Natural killer cell (primary cell): Measurements from ENCODE around the gene MMP3. TPM values are rescaled to one million over a fixed set of nuclear protein-coding genes. Genes with fewer than 3 reads are reported as not detected.

Experiments
- ATAC-seq, 3 donors: fragments of 150-1000 bp in 2 of 3; fragments of 200-7000 bp in 1 of 3; cut with Tn5 transposase; 1 replicate in 1 of 3; 2 replicates in 2 of 3; pipeline ENCODE4 v1.10.0; 2021; ENCODE audit warnings: mild to moderate bottlenecking in 2 of 3, moderate library complexity in 2 of 3
- DNase-seq, 2 donors: peaks; one replicate each; pipeline versions ENCODE4 v3.0.0 to v3.0.0-alpha.2; 2013 to 2021; ENCODE audit warnings: mixed read lengths in 1 of 2
- H3K27ac ChIP-seq: one replicate; pipeline ENCODE4 v1.5.1; 2013; ENCODE audit warnings: mild to moderate bottlenecking, low read length
- H3K27me3 ChIP-seq: one replicate; pipeline ENCODE4 v1.6.1; 2013; ENCODE audit warnings: low read length; ENCODE audit not compliant: control insufficient read depth, insufficient read depth
- H3K36me3 ChIP-seq: one replicate; pipeline ENCODE4 v1.6.1; 2013; ENCODE audit warnings: low read length; ENCODE audit not compliant: control insufficient read depth, insufficient read depth
- H3K4me1 ChIP-seq: one replicate; pipeline ENCODE4 v1.6.1; 2013; ENCODE audit warnings: low read length; ENCODE audit not compliant: control insufficient read depth, insufficient read depth
- H3K4me3 ChIP-seq: one replicate; pipeline ENCODE4 v1.5.1; 2013; ENCODE audit warnings: low read length
- H3K9me3 ChIP-seq: one replicate; pipeline ENCODE4 v1.6.1; 2013; ENCODE audit warnings: low read length; ENCODE audit not compliant: control insufficient read depth, insufficient read depth
- H3K27ac Mint-ChIP-seq, 2 donors: one replicate each; pipeline ENCODE4 v1.8.0; 2022; ENCODE audit warnings: mild to moderate bottlenecking in 2 of 2, mixed read lengths in 2 of 2, moderate library complexity in 1 of 2
- H3K27me3 Mint-ChIP-seq, 2 donors: one replicate each; pipeline ENCODE4 v1.8.0; 2022; ENCODE audit warnings: low read depth in 2 of 2, mixed read lengths in 2 of 2
- H3K36me3 Mint-ChIP-seq: one replicate; pipeline ENCODE4 v1.8.0; 2022; ENCODE audit warnings: mixed read lengths
- H3K4me1 Mint-ChIP-seq, 2 donors: one replicate each; pipeline ENCODE4 v1.8.0; 2022; ENCODE audit warnings: mixed read lengths in 2 of 2
- H3K4me3 Mint-ChIP-seq: one replicate; pipeline ENCODE4 v1.8.0; 2022; ENCODE audit warnings: mild to moderate bottlenecking, moderate library complexity, mixed read lengths
- H3K9me3 Mint-ChIP-seq, 2 donors: one replicate each; pipeline ENCODE4 v1.8.0; 2022; ENCODE audit warnings: mixed read lengths in 2 of 2
- CTCF ChIP-seq: fragments of 200-600 bp; IDR thresholded peaks from one replicate; pipeline ENCODE4 v1.8.0; 2022; ENCODE audit warnings: antibody characterized with exemption
- WGBS: methylation state at CpG from one replicate; pipeline ENCODE4 v1.1.7; 2013; ENCODE audit warnings: missing lambda C conversion rate; ENCODE audit not compliant: insufficient coverage; 5-methylcytosine and 5-hydroxymethylcytosine counted together
- intact Hi-C: fragments of 100-400 bp; cut with micrococcal nuclease; formaldehyde crosslinking; loops from one replicate; pipeline ENCODE4 v1.14.2; 2022
- total RNA-seq, 4 donors: library from RNA; stranded (reverse); fragments of 120-200 nt in 1 of 4; gene quantifications; one replicate each; pipeline versions ENCODE4 v1.2.3 to v1.2.4, GENCODE V29; 2013 to 2022

MMP3 gene
- total RNA-seq, 3 donors from 2014 or later (not counting 1 experiment from before 2014, with no cell fraction given) = not detected

- Mint-ChIP-seq H3K4me1 (no peaks in the 10 kb centered on the region), H3K27ac (no peak overlapping the region)
- 6% methylated on average over 2 of the region's 2 CpGs for WGBS
These were observed 41.1 kb downstream of the MMP3 start for GRCh38 chr11:102802341-102802740.

GRCh38 chr11:102800767-102801166, 42.6 kb downstream of the MMP3 start:
- no peak for TF ChIP-seq CTCF
- Mint-ChIP-seq H3K27ac (no peak overlapping the region), H3K4me1 (no peaks in the 10 kb centered on the region), H3K4me3 (no peak overlapping the region), H3K36me3 (no peaks in the 10 kb centered on the region), H3K27me3 (peaks cover 0 to 2% of the 10 kb centered on the region in 2 donors), H3K9me3 (peaks cover 0 to 3% of the 10 kb centered on the region in 2 donors)
- Histone ChIP-seq H3K27me3 (no peaks in the 10 kb centered on the region), H3K36me3 (no peaks in the 10 kb centered on the region), H3K4me1 (no peaks in the 10 kb centered on the region), H3K4me3 (no peak overlapping the region), H3K27ac (no peak overlapping the region), H3K9me3 (no peaks in the 10 kb centered on the region)
- ATAC-seq = no peak
- intact Hi-C loops = no loop called here
- DNase-seq = no peak
- WGBS = 81% methylated on average over 4 of the region's 4 CpGs

More at GRCh38 chr11:102802341-102802740, 41.1 kb downstream of the MMP3 start:
- no peaks in the 10 kb centered on the region for H3K27me3 ChIP-seq
- no peaks in the 10 kb centered on the region for H3K4me1 ChIP-seq
- H3K9me3 ChIP-seq = no peaks in the 10 kb centered on the region
- intact Hi-C loops = no loop called here
- no peak overlapping the region for H3K27ac ChIP-seq
- H3K36me3 Mint-ChIP-seq = no peaks in the 10 kb centered on the region
- H3K36me3 ChIP-seq = no peaks in the 10 kb centered on the region
- H3K4me3 ChIP-seq = no peak overlapping the region
- no peak overlapping the region for H3K4me3 Mint-ChIP-seq
- TF ChIP-seq CTCF = no peak
- ATAC-seq (no peak), DNase-seq (no peak)
- peaks cover 0 to 3% of the 10 kb centered on the region in 2 donors for H3K27me3 Mint-ChIP-seq
- H3K9me3 Mint-ChIP-seq = peaks cover 0 to 3% of the 10 kb centered on the region in 2 donors

GRCh38 chr11:102799681-102800340, 43.6 kb downstream of the MMP3 start:
- H3K27me3 ChIP-seq = no peaks in the 10 kb centered on the region
- H3K36me3 ChIP-seq = no peaks in the 10 kb centered on the region
- Mint-ChIP-seq H3K9me3 (peaks cover 0 to 3% of the 10 kb centered on the region in 2 donors), H3K27ac (no peak overlapping the region), H3K4me3 (no peak overlapping the region), H3K4me1 (no peaks in the 10 kb centered on the region), H3K27me3 (no peaks in the 10 kb centered on the region), H3K36me3 (no peaks in the 10 kb centered on the region)
- no peak overlapping the region for H3K4me3 ChIP-seq
- no peak overlapping the region for H3K27ac ChIP-seq
- 75% methylated on average over 5 of the region's 6 CpGs for WGBS
- TF ChIP-seq CTCF = no peak
- H3K4me1 ChIP-seq = no peaks in the 10 kb centered on the region
- no peak for DNase-seq
- no peaks in the 10 kb centered on the region for H3K9me3 ChIP-seq
- intact Hi-C loops = no loop called here
- no peak for ATAC-seq
